NCI-H226 (cell line): Measurements from ENCODE around the gene MAS1.

Source experiments
- DNase-seq: peaks from one replicate; pipeline ENCODE4 v3.0.0-alpha.2; 2015

MAS1 gene

GRCh38 chr6:159880412-159880975, 10.3 kb upstream of the MAS1 start:
- DNase-seq: no peak

GRCh38 chr6:159884720-159885119, 6.1 kb upstream of the MAS1 start:
- no peak for DNase-seq

GRCh38 chr6:159886270-159886669, 4.5 kb upstream of the MAS1 start:
- no peak for DNase-seq

- no peak for DNase-seq
Measured at GRCh38 chr6:159887146-159887545, 3.6 kb upstream of the MAS1 start.

- no peak for DNase-seq
Measured at GRCh38 chr6:159887761-159888160, 3.0 kb upstream of the MAS1 start.

GRCh38 chr6:159890201-159890600, 587 bp upstream of the MAS1 start:
- no peak for DNase-seq

GRCh38 chr6:159892053-159892452, 1.3 kb downstream of the MAS1 start:
- no peak for DNase-seq

GRCh38 chr6:159893064-159893463, 2.3 kb downstream of the MAS1 start:
- DNase-seq: no peak

GRCh38 chr6:159894991-159895390, 4.2 kb downstream of the MAS1 start:
- DNase-seq: no peak

- DNase-seq: no peak
Measured at GRCh38 chr6:159897603-159898002, 6.8 kb downstream of the MAS1 start.

GRCh38 chr6:159898519-159898918, 7.7 kb downstream of the MAS1 start:
- DNase-seq: no peak

GRCh38 chr6:159899994-159900745, 9.4 kb downstream of the MAS1 start:
- peak; percentile 42 for DNase-seq

GRCh38 chr6:159902620-159903019, 11.8 kb downstream of the MAS1 start:
- DNase-seq: no peak

GRCh38 chr6:159904497-159904911, 13.7 kb downstream of the MAS1 start:
- no peak for DNase-seq

GRCh38 chr6:159906400-159906799, 15.6 kb downstream of the MAS1 start:
- no peak for DNase-seq

- no peak for DNase-seq
Measured at GRCh38 chr6:159908535-159908934, 17.7 kb downstream of the MAS1 start.

GRCh38 chr6:159908979-159909378, 18.2 kb downstream of the MAS1 start:
- DNase-seq: no peak

GRCh38 chr6:159910342-159910741, 19.6 kb downstream of the MAS1 start:
- DNase-seq: no peak

GRCh38 chr6:159913375-159913774, 22.6 kb downstream of the MAS1 start:
- DNase-seq: no peak

- no peak for DNase-seq
Measured at GRCh38 chr6:159913862-159914564, 23.2 kb downstream of the MAS1 start.

GRCh38 chr6:159914565-159914923, 23.8 kb downstream of the MAS1 start:
- DNase-seq: no peak

- DNase-seq: no peak
Measured at GRCh38 chr6:159915397-159915796, 24.6 kb downstream of the MAS1 start.

GRCh38 chr6:159916237-159916636, 25.4 kb downstream of the MAS1 start:
- DNase-seq: no peak

GRCh38 chr6:159916752-159917151, 26.0 kb downstream of the MAS1 start:
- DNase-seq: no peak
